ENCODE results near the gene OSBPL1A. TPM values are rescaled to one million over a fixed set of nuclear protein-coding genes. Genes with fewer than 3 reads are reported as not detected.
"Not testable (repeated sequence)": the region's sequence is repeated elsewhere in the genome, so short reads cannot be mapped to it uniquely, and the experiment has no call there.

OSBPL1A gene
- total RNA-seq, 1 donor from 2014 or later = 82.8 TPM

DNA sequence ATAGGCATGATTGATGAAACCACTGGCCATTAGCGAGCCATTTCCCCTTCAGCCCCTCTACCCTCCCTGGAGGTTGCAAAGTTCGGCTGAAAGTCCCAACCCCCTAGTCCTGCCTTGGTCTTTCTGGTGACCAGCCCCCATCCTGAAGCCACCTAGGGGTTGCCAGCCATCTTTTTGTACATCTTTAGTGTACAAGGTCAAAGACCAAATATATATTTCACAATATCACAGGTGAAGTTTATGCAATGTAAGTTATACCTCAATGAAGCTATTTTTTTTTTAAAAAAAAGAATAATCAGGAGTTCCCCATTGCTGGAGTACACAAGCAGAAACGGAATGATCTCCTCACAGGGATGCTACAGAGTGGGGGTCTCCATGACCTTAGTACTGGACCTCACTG is 31.3 kb downstream of the OSBPL1A start:
- Histone ChIP-seq H3K27ac (replicated peaks) (no peak overlapping the region), H3K27me3 (ENCODE audit: low read depth) (no peaks in the 10 kb centered on the region), H3K4me3 (no peak overlapping the region), H3K4me1 (no peaks in the 10 kb centered on the region), H3K36me3 (no peaks in the 10 kb centered on the region), H3K9me3 (replicated peaks) (no peaks in the 10 kb centered on the region)
- DNase-seq = no peak
- TF ChIP-seq, protein P1, sequence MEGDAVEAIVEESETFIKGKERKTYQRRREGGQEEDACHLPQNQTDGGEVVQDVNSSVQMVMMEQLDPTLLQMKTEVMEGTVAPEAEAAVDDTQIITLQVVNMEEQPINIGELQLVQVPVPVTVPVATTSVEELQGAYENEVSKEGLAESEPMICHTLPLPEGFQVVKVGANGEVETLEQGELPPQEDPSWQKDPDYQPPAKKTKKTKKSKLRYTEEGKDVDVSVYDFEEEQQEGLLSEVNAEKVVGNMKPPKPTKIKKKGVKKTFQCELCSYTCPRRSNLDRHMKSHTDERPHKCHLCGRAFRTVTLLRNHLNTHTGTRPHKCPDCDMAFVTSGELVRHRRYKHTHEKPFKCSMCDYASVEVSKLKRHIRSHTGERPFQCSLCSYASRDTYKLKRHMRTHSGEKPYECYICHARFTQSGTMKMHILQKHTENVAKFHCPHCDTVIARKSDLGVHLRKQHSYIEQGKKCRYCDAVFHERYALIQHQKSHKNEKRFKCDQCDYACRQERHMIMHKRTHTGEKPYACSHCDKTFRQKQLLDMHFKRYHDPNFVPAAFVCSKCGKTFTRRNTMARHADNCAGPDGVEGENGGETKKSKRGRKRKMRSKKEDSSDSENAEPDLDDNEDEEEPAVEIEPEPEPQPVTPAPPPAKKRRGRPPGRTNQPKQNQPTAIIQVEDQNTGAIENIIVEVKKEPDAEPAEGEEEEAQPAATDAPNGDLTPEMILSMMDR (IDR thresholded peaks at IDR 0.05; ENCODE audit: borderline replicate concordance) = no peak
- intact Hi-C loops (cut with micrococcal nuclease) = no loop called here

DNA sequence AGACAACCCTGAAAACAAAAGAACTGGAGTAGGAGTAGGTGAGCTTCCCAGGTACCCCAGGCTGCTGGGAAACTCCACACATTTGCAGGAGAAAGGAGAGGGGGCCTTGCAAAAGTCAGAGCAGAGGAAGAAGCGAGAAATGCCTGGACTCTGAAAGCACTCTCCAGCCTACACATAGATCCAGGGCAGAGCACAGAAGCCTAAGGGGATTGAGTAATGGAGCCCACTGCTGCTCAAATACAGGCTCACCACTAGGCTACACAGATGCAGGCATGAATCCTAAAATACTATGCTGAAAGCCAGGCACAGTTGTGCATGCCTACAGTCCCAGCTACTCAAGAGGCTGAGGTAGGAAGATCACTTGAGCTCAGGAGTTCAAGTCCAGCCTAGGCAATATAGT is 33.4 kb downstream of the OSBPL1A start:
- Histone ChIP-seq H3K9me3 (replicated peaks) (no peaks in the 10 kb centered on the region), H3K36me3 (no peaks in the 10 kb centered on the region), H3K4me1 (peaks cover 4% of the 10 kb centered on the region), H3K27me3 (ENCODE audit: low read depth) (no peaks in the 10 kb centered on the region), H3K4me3 (no peak overlapping the region), H3K27ac (replicated peaks) (no peak overlapping the region)
- intact Hi-C loops (cut with micrococcal nuclease) = no loop called here
- no peak for DNase-seq
- TF ChIP-seq, protein P1 (IDR thresholded peaks at IDR 0.05; ENCODE audit: borderline replicate concordance) = no peak

DNA sequence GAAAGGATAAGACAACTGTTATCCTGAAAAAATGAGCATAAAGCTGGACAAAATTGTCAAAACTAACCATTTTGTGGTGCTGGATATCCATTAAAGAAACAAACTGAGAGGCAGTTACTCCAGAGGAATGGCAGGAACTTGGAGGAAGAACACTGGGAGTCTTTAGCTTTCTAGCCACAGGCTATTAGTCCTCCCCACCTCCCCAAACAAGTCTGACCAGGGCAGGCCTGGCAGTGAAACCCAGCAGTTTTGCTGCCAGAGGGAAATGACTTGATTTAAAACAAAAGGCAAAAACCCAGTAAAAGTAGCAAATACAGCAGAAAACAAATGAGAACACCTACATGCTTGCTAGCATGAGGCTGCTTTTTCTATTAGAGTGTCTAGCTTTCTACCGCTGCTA is 34.9 kb downstream of the OSBPL1A start:
- Histone ChIP-seq H3K4me1 (peaks cover 4% of the 10 kb centered on the region), H3K27ac (replicated peaks) (no peak overlapping the region), H3K4me3 (no peak overlapping the region), H3K9me3 (replicated peaks) (no peaks in the 10 kb centered on the region), H3K36me3 (no peaks in the 10 kb centered on the region), H3K27me3 (ENCODE audit: low read depth) (no peaks in the 10 kb centered on the region)
- intact Hi-C loops (cut with micrococcal nuclease) = no loop called here
- TF ChIP-seq, protein P1 (IDR thresholded peaks at IDR 0.05; ENCODE audit: borderline replicate concordance) = no peak
- no peak for DNase-seq

DNA sequence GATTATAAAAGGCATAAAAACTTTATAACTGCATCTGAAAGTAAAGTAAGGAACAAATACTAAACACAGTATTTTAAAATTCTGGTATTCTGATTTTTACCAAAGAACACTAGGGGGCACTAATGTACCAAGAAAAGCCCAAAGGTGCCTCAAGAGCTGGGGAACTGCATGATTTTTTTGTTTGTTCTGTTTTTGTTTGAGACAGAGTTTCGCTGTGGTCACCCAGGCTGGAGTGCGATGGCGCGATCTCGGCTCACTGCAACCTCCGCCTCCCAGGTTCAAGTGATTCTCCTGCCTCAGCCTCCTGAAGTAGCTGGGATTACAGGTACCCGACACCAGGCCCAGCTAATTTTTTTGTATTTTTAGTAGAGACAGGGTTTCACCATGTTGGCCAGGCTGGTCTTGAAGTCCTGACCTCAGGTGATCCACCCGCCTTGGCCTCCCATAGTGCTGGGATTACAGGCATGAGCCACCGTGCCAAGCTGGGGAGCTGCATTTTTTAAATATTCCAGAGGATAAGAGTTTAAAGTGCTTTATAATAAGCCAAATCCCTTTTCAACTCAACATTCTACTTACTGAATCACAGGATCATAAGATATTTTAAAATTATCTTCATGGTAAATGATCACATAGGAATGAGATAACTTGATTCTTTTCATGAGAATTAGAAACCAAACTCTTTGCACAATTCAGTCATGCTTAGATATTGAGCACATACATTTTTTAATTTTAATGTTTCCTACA is 37.7 kb downstream of the OSBPL1A start:
- intact Hi-C loops (cut with micrococcal nuclease) = loop anchor here (5.0 kb wide), 1 partner anchor 127 kb away; no protein-coding TSS in a partner anchor

DNA sequence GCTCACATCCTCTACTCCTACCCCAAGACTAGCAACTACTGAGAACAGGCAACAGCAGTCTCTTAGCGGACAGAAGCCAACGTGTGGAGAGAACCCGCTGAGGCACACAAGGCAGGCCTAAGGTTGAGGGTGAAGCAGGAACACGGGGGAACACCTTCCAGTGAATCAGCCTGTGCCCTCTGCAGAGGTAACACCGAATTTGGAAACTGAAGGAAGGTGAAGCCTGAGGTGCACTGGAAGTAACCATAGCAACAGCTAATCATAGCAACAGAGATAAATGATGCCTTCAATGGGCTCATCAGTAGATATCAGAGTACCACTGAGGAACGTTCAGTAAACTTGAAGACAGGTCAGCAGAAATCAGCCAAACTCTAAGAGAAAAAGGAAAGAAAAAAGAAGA is 43.3 kb downstream of the OSBPL1A start:
- H3K9me3 ChIP-seq (replicated peaks) = no peaks in the 10 kb centered on the region
- no peak overlapping the region for H3K4me3 ChIP-seq
- no peak for DNase-seq
- H3K27me3 ChIP-seq (ENCODE audit: low read depth) = no peaks in the 10 kb centered on the region
- TF ChIP-seq, protein P1 (IDR thresholded peaks at IDR 0.05; ENCODE audit: borderline replicate concordance) = no peak
- no peaks in the 10 kb centered on the region for H3K36me3 ChIP-seq
- intact Hi-C loops (cut with micrococcal nuclease) = no loop called here
- no peaks in the 10 kb centered on the region for H3K4me1 ChIP-seq
- H3K27ac ChIP-seq (replicated peaks) = no peak overlapping the region

More for the DNA sequence above, 37.7 kb downstream of the OSBPL1A start:
- H3K4me1 ChIP-seq; H3K27me3 ChIP-seq (ENCODE audit: low read depth); H3K9me3 ChIP-seq (replicated peaks); H3K36me3 ChIP-seq; H3K4me3 ChIP-seq; H3K27ac ChIP-seq (replicated peaks); DNase-seq: not testable (repeated sequence)
- TF ChIP-seq, protein P1 (IDR thresholded peaks at IDR 0.05; ENCODE audit: borderline replicate concordance) = peak; percentile 72
